HG03066 (cell line): ENCODE measurements around the gene ZDHHC7.
A peak's percentile ranks its signal among the peaks of the same experiment; 100 is the strongest.
"Not testable (repeated sequence)": the region's sequence is repeated elsewhere in the genome, so short reads cannot be mapped to it uniquely, and the experiment has no call there.

ENCODE experiments used
- ATAC-seq: cut with Tn5 transposase; IDR thresholded peaks from one replicate; pipeline ENCODE4 v1.9.1; 2021; ENCODE audit warnings: low read depth; ENCODE audit not compliant: unreplicated experiment

The ZDHHC7 gene

GRCh38 chr16:85010931-85011845 is at the start of gene ZDHHC7:
ZDHHC7 (minus strand) TSS chr16:85011535; CDS start chr16:84990618, 20,917 bp downstream.
- peak; percentile 90 for ATAC-seq

GRCh38 chr16:85058909-85059308 is 47.6 kb upstream of the ZDHHC7 start:
- ATAC-seq: no peak

- ATAC-seq: no peak
Observed at GRCh38 chr16:85057948-85058347, 46.6 kb upstream of the ZDHHC7 start.

- ATAC-seq: no peak
Observed at GRCh38 chr16:85057212-85057889, 46.0 kb upstream of the ZDHHC7 start.

GRCh38 chr16:85056211-85056748 is 44.9 kb upstream of the ZDHHC7 start:
- ATAC-seq: no peak

- peak; percentile 77 for ATAC-seq
Observed at GRCh38 chr16:85055493-85056210, 44.3 kb upstream of the ZDHHC7 start.

- ATAC-seq: no peak
Observed at GRCh38 chr16:85054948-85055492, 43.7 kb upstream of the ZDHHC7 start.

GRCh38 chr16:85054321-85054720 is 43.0 kb upstream of the ZDHHC7 start:
- not testable (repeated sequence) for ATAC-seq

GRCh38 chr16:85052536-85052935 is 41.2 kb upstream of the ZDHHC7 start:
- no peak for ATAC-seq

GRCh38 chr16:85051683-85052082 is 40.3 kb upstream of the ZDHHC7 start:
- no peak for ATAC-seq

- no peak for ATAC-seq
Observed at GRCh38 chr16:85051067-85051581, 39.8 kb upstream of the ZDHHC7 start.

GRCh38 chr16:85049706-85050305 is 38.5 kb upstream of the ZDHHC7 start:
- no peak for ATAC-seq

GRCh38 chr16:85048921-85049562 is 37.7 kb upstream of the ZDHHC7 start:
- no peak for ATAC-seq

- no peak for ATAC-seq
Observed at GRCh38 chr16:85047867-85048455, 36.6 kb upstream of the ZDHHC7 start.

GRCh38 chr16:85046931-85047866 is 35.9 kb upstream of the ZDHHC7 start:
- ATAC-seq: no peak

- no peak for ATAC-seq
Observed at GRCh38 chr16:85046472-85046916, 35.2 kb upstream of the ZDHHC7 start.

GRCh38 chr16:85045641-85046471 is 34.5 kb upstream of the ZDHHC7 start:
- ATAC-seq: no peak
